Adrenal gland (tissue), 12 donors: ENCODE data around the gene SPEF1. TPM values are rescaled to one million over a fixed set of nuclear protein-coding genes. Genes with fewer than 3 reads are reported as not detected.

Experiments
- DNase-seq, 7 donors: peaks; one replicate each; pipeline ENCODE4 v3.0.0-alpha.2; 2019 to 2020
- H3K27ac ChIP-seq, 5 donors: fragments of 200-600 bp; sonication (generic) in 4 of 5; 1 replicate in 3 of 5; 2 replicates in 2 of 5; pipeline versions ENCODE4 v1.5.1 to v1.8.0; 2016 to 2020; ENCODE audit warnings: mild to moderate bottlenecking in 1 of 5
- H3K27me3 ChIP-seq: fragments of 200-600 bp; 2 replicates; pipeline ENCODE4 v1.8.0; 2021
- H3K36me3 ChIP-seq, 2 donors: fragments of 200-600 bp; replicated peaks in 1 of 2; 1 replicate in 1 of 2; 2 replicates in 1 of 2; pipeline versions ENCODE4 v1.5.1 to v1.8.0; 2018 to 2022
- H3K4me1 ChIP-seq, 2 donors: fragments of 200-600 bp; replicated peaks in 1 of 2; 1 replicate in 1 of 2; 2 replicates in 1 of 2; pipeline versions ENCODE4 v1.5.1 to v1.8.0; 2018 to 2021
- H3K4me3 ChIP-seq, 4 donors: fragments of 200-600 bp; sonication (generic) in 3 of 4; one replicate each; pipeline ENCODE4 v1.5.1; 2016 to 2018
- H3K9me3 ChIP-seq, 3 donors: fragments of 200-600 bp; sonication (generic) in 1 of 3; replicated peaks in 1 of 3; 1 replicate in 2 of 3; 2 replicates in 1 of 3; pipeline versions ENCODE4 v1.5.1 to v1.8.0; 2016 to 2021
- CTCF ChIP-seq, 6 experiments: fragments of 450-650 bp in 4 of 6; fragments of 200-600 bp in 2 of 6; sonication (generic) in 1 of 6; IDR thresholded peaks; 1 replicate in 5 of 6; 2 replicates in 1 of 6; pipeline versions ENCODE4 v1.5.1 to v1.8.0; 2016 to 2021; ENCODE audit warnings: antibody characterized with exemption in 6 of 6, mild to moderate bottlenecking in 2 of 6, moderate library complexity in 1 of 6
- POLR2A ChIP-seq, 2 donors: fragments of 450-650 bp; IDR thresholded peaks; one replicate each; pipeline ENCODE4 v1.6.1; 2017; ENCODE audit warnings: antibody characterized with exemption in 2 of 2, mild to moderate bottlenecking in 2 of 2, moderate library complexity in 1 of 2
- WGBS, 4 donors: extraction: QIAGEN DNeasy Blood & Tissue Kit in 2 of 4; methylation state at CpG; one replicate each; pipeline versions ENCODE4 v1.1.5 to v1.1.7; 2013 to 2017; 5-methylcytosine and 5-hydroxymethylcytosine counted together
- intact Hi-C, 2 donors: fragments of 100-400 bp; cut with DNase I; formaldehyde crosslinking; loops; one replicate each; pipeline versions ENCODE4 v1.14.1 to v1.15.0; 2022 to 2023
- polyA plus RNA-seq, 3 donors: library from polyadenylated mRNA; stranded (reverse); fragments of 200-250 nt in 2 of 3; fragments of 350-450 nt in 1 of 3; fragmentation: Illumina TruSeq in 1 of 3; extraction: RNeasy Lipid Tissue Mini Kit (QIAGEN cat#74804) in 1 of 3; gene quantifications; one replicate each; pipeline ENCODE4 v1.2.3, GENCODE V29; 2013 to 2014
- total RNA-seq, 9 donors: library from RNA; depleted of rRNA in 4 of 9; stranded (reverse); fragments of >200 nt in 4 of 9; fragments of 120-200 nt in 1 of 9; fragmentation: NEBNext Ultra II Directional in 1 of 9; extraction: Animal tissue kit (Norgen Biotek cat#: 25700) in 1 of 9; gene quantifications; one replicate each; pipeline versions ENCODE4 v1.1.0 to v1.2.4, GENCODE V29; 2013 to 2023
- donor health status: healthy with polysubstance abuse.
- donor health status: Bipolar disorder and iron deficiency.
- donor health status: DM: yes; HTN: yes; CAD: no.
- donor health status: DM: no; HTN: no; CAD: no.
- donor health status: DM: no; HTN: no; CAD: no.
- donor health status: DM: yes; HTN: yes; CAD: no.

Gene SPEF1
- total and polyA plus RNA-seq, 12 donors: 0.14 to 1.4 (median 0.38) TPM; not detected in 2

GRCh38 chr20:3729811-3730540, 51.3 kb downstream of the SPEF1 start:
- H3K4me1 ChIP-seq: no peaks in the 10 kb centered on the region
- H3K4me3 ChIP-seq: no peak overlapping the region
- no peak overlapping the region for H3K27ac ChIP-seq
- peaks cover 6% of the 10 kb centered on the region for H3K27me3 ChIP-seq
- intact Hi-C loops: no loop called here
- no peak for TF ChIP-seq POLR2A (IDR thresholded peaks at IDR 0.05)
- TF ChIP-seq CTCF (IDR thresholded peaks at IDR 0.05): no peak
- H3K9me3 ChIP-seq: no peaks in the 10 kb centered on the region
- 65 to 76% (median 72%) methylated on average over 6 to 8 of the region's 8 CpGs for WGBS, 4 donors
- no peak for DNase-seq
- H3K36me3 ChIP-seq: no peaks in the 10 kb centered on the region

GRCh38 chr20:3729378-3729777, 51.9 kb downstream of the SPEF1 start:
- Histone ChIP-seq H3K9me3 (no peaks in the 10 kb centered on the region), H3K4me1 (no peaks in the 10 kb centered on the region), H3K36me3 (no peaks in the 10 kb centered on the region), H3K27me3 (peaks cover 6% of the 10 kb centered on the region), H3K27ac (no peak overlapping the region), H3K4me3 (no peak overlapping the region)
- DNase-seq: no peak
- WGBS, 4 donors: 79 to 95% (median 84%) methylated on average over 5 to 6 of the region's 6 CpGs
- TF ChIP-seq CTCF (IDR thresholded peaks at IDR 0.05): no peak
- TF ChIP-seq POLR2A (IDR thresholded peaks at IDR 0.05): no peak
- intact Hi-C loops: no loop called here

GRCh38 chr20:3728876-3729275, 52.4 kb downstream of the SPEF1 start:
- Histone ChIP-seq H3K27me3 (peaks cover 6% of the 10 kb centered on the region), H3K4me1 (no peaks in the 10 kb centered on the region), H3K9me3 (no peaks in the 10 kb centered on the region), H3K4me3 (no peak overlapping the region), H3K36me3 (no peaks in the 10 kb centered on the region), H3K27ac (no peak overlapping the region)
- intact Hi-C loops: no loop called here
- 82 to 91% (median 83%) methylated on average over 1 to 3 of the region's 3 CpGs; no CpG with 5 or more reads in 1 of the 4 donors for WGBS, 4 donors
- no peak for DNase-seq
- TF ChIP-seq POLR2A (IDR thresholded peaks at IDR 0.05) (no peak), CTCF (IDR thresholded peaks at IDR 0.05) (no peak)

GRCh38 chr20:3728354-3728753, 52.9 kb downstream of the SPEF1 start:
- Histone ChIP-seq H3K27me3 (peaks cover 6% of the 10 kb centered on the region), H3K36me3 (no peaks in the 10 kb centered on the region), H3K4me3 (no peak overlapping the region), H3K4me1 (no peaks in the 10 kb centered on the region), H3K27ac (no peak overlapping the region), H3K9me3 (no peaks in the 10 kb centered on the region)
- 82 to 92% (median 86%) methylated on average over 4 to 5 of the region's 5 CpGs for WGBS, 4 donors
- DNase-seq: no peak
- intact Hi-C loops: no loop called here
- TF ChIP-seq CTCF (IDR thresholded peaks at IDR 0.05): no peak
- TF ChIP-seq POLR2A (IDR thresholded peaks at IDR 0.05): no peak

Other genes starting within 250 kb of the SPEF1 start
- gene GFRA4, start 118.0 kb downstream of the SPEF1 start, total RNA-seq: not detected
- gene GFRA4, start 118.0 kb downstream of the SPEF1 start, polyA plus RNA-seq: not detected
- 1 to 10 TPM in 5 of 9 donors, under 1 TPM in 4; 0.42 to 7.9 (median 1.6) TPM for gene ADAM33, start 99.4 kb downstream of the SPEF1 start, total RNA-seq
- gene ADAM33, start 99.4 kb downstream of the SPEF1 start, polyA plus RNA-seq: 10 to 100 TPM in 2 of 3 donors, under 1 TPM in 1; 0.84 to 65.0 (median 33.2) TPM
- gene SIGLEC1, start 68.8 kb downstream of the SPEF1 start, total RNA-seq: 10 to 100 TPM in 8 of 9 donors, under 1 TPM in 1; 0.33 to 47.2 (median 31.6) TPM
- 10 to 100 TPM in 2 of 3 donors, 1 to 10 TPM in 1; 4.8 to 46.4 (median 25.7) TPM for gene SIGLEC1, start 68.8 kb downstream of the SPEF1 start, polyA plus RNA-seq
- 1 to 10 TPM; 2.8 to 9.3 (median 5.4) TPM for gene HSPA12B, start 48.8 kb downstream of the SPEF1 start, total RNA-seq
- gene HSPA12B, start 48.8 kb downstream of the SPEF1 start, polyA plus RNA-seq: 10 to 100 TPM in 1 of 3 donors, 1 to 10 TPM in 2; 1.5 to 10.9 (median 9.1) TPM
- 10 to 100 TPM; 17.6 to 31.5 (median 24.6) TPM for gene ADISSP, start 13.7 kb downstream of the SPEF1 start, total RNA-seq
- gene ADISSP, start 13.7 kb downstream of the SPEF1 start, polyA plus RNA-seq: 10 to 100 TPM in 2 of 3 donors, 1 to 10 TPM in 1; 4.4 to 42.1 (median 24.4) TPM
- gene CENPB, start 5.3 kb upstream of the SPEF1 start, total RNA-seq: 100 to 1,000 TPM in 4 of 9 donors, 10 to 100 TPM in 5; 41.3 to 112 (median 98.7) TPM
- gene CENPB, start 5.3 kb upstream of the SPEF1 start, polyA plus RNA-seq: 10 to 100 TPM; 25.8 to 54.8 (median 41.8) TPM
- 10 to 100 TPM in 7 of 9 donors, 1 to 10 TPM in 2; 7.1 to 24.4 (median 14.3) TPM for gene CDC25B, start 14.9 kb upstream of the SPEF1 start, total RNA-seq
- gene CDC25B, start 14.9 kb upstream of the SPEF1 start, polyA plus RNA-seq: 10 to 100 TPM in 2 of 3 donors, 1 to 10 TPM in 1; 5.5 to 61.7 (median 35.8) TPM
- gene AP5S1, start 39.1 kb upstream of the SPEF1 start, total RNA-seq: 10 to 100 TPM; 21.2 to 50.3 (median 25.9) TPM
- 10 to 100 TPM in 2 of 3 donors, 1 to 10 TPM in 1; 9.6 to 10.5 (median 10.2) TPM for gene AP5S1, start 39.1 kb upstream of the SPEF1 start, polyA plus RNA-seq
- 10 to 100 TPM; 16.1 to 46.7 (median 38.1) TPM for gene MAVS, start 65.4 kb upstream of the SPEF1 start, total RNA-seq
- gene MAVS, start 65.4 kb upstream of the SPEF1 start, polyA plus RNA-seq: 10 to 100 TPM in 2 of 3 donors, 1 to 10 TPM in 1; 10.0 to 28.4 (median 20.6) TPM
- gene PANK2, start 107.9 kb upstream of the SPEF1 start, total RNA-seq: 10 to 100 TPM; 32.5 to 70.1 (median 47.4) TPM
- gene PANK2, start 107.9 kb upstream of the SPEF1 start, polyA plus RNA-seq: 10 to 100 TPM; 34.3 to 58.0 (median 44.7) TPM
- gene RNF24, start 234.1 kb upstream of the SPEF1 start, total RNA-seq: 10 to 100 TPM in 8 of 9 donors, 1 to 10 TPM in 1; 5.6 to 30.0 (median 23.9) TPM
- gene RNF24, start 234.1 kb upstream of the SPEF1 start, polyA plus RNA-seq: 1 to 10 TPM; 6.7 to 7.5 (median 7.2) TPM